Lung (tissue), 12 donors: Measurements from ENCODE around the gene SPP1. TPM values are rescaled to one million over a fixed set of nuclear protein-coding genes. Genes with fewer than 3 reads are reported as not detected.
"Not testable (repeated sequence)": the region's sequence is repeated elsewhere in the genome, so short reads cannot be mapped to it uniquely, and the experiment has no call there.

Experiments
- ATAC-seq: fragments of 200-7000 bp; cut with Tn5 transposase; one replicate; pipeline ENCODE4 v1.9.1; 2020; ENCODE audit warnings: moderate number of reproducible peaks; ENCODE audit not compliant: insufficient read depth, low FRiP score
- DNase-seq, 3 donors: peaks; one replicate each; pipeline ENCODE4 v3.0.0-alpha.2; 2013 to 2017
- H3K27ac ChIP-seq, 2 donors: one replicate each; pipeline ENCODE4 v1.5.1; 2013; ENCODE audit warnings: mild to moderate bottlenecking in 2 of 2, moderate library complexity in 2 of 2, control low read depth in 1 of 2, inconsistent platforms in 1 of 2, low read depth in 1 of 2, low read length in 1 of 2
- H3K27me3 ChIP-seq, 3 donors: one replicate each; pipeline ENCODE4 v1.5.1; 2013; ENCODE audit warnings: low read length in 2 of 3; ENCODE audit not compliant: control insufficient read depth in 3 of 3, insufficient read depth in 3 of 3
- H3K36me3 ChIP-seq, 4 donors: one replicate each; pipeline ENCODE4 v1.5.1; 2013; ENCODE audit warnings: low read length in 4 of 4, mild to moderate bottlenecking in 1 of 4, moderate library complexity in 1 of 4; ENCODE audit not compliant: control insufficient read depth in 4 of 4, insufficient read depth in 4 of 4
- H3K4me1 ChIP-seq, 5 donors: one replicate each; pipeline ENCODE4 v1.5.1; 2013; ENCODE audit warnings: low read length in 5 of 5, mild to moderate bottlenecking in 2 of 5, moderate library complexity in 1 of 5; ENCODE audit not compliant: control insufficient read depth in 5 of 5, insufficient read depth in 5 of 5
- H3K4me3 ChIP-seq: one replicate; pipeline ENCODE4 v1.5.1; 2013; ENCODE audit warnings: mild to moderate bottlenecking, control low read depth, moderate library complexity
- H3K9ac ChIP-seq, 2 donors: one replicate each; pipeline ENCODE4 v1.5.1; 2013; ENCODE audit warnings: low read length in 2 of 2, control low read depth in 1 of 2; ENCODE audit not compliant: insufficient read depth in 1 of 2
- H3K9me3 ChIP-seq, 4 donors: one replicate each; pipeline ENCODE4 v1.5.1; 2013; ENCODE audit warnings: low read length in 3 of 4, mild to moderate bottlenecking in 1 of 4, moderate library complexity in 1 of 4; ENCODE audit not compliant: control insufficient read depth in 4 of 4, insufficient read depth in 3 of 4
- WGBS, 2 donors: extraction: QIAGEN DNeasy Blood & Tissue Kit; methylation state at CpG; one replicate each; pipeline ENCODE4 v1.1.7; 2013; 5-methylcytosine and 5-hydroxymethylcytosine counted together
- polyA plus RNA-seq, 2 donors: library from polyadenylated mRNA; stranded (reverse); fragments of 200-250 nt; gene quantifications; one replicate each; pipeline ENCODE4 v1.2.1, GENCODE V29; 2013
- total RNA-seq, 2 donors: library from RNA; depleted of rRNA in 1 of 2; stranded (reverse); fragments of >200 nt in 1 of 2; gene quantifications; one replicate each; pipeline ENCODE4 v1.2.1, GENCODE V29; 2014 to 2021
- TF ChIP-seq, protein P1 (sequence below): IDR thresholded peaks from 2 replicates; pipeline ENCODE4 v1.5.1; 2012; ENCODE audit warnings: mild to moderate bottlenecking; ENCODE audit errors: control extremely low read depth, extremely low read depth
- donor health status: control.
- donor health status: control.
- donor health status: Bipolar disorder and iron deficiency.
- donor health status: healthy.
- donor health status: DM: yes; HTN: yes; CAD: no.

The SPP1 gene
- total and polyA plus RNA-seq, 4 donors: 5.4 to 433 (median 112) TPM

DNA sequence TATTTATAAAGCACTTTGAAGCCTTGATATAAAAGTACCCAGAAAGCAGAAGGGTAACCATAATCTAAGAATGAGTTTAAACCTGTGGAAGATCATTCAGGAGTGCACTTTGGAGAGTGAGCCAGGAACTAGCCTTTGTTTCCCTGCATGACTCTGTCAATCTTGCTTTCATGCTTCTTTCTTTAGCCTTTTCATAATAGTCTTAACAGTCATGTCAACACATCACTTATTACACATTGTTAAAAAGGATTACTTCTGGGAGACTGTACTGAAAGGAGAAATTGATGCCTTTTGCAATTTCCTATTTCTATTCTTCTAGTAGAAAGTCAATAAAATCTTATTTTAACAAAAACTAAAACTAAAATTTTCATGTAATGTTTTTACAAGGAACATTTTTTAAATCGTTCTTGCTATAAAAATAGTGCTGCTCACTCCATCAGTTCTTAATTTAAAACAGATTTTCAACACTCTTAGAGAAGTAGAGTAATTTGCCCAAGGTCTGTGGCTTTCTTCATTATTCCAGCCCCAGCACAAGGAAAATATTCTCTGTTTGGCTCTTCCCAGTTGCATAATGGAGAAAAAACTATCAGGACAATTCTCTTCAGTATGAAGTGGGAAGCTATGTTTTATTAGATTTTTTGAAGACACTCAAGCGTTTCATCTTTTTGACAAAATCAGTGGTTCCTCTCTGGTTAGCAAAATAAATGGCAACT is 35.4 kb upstream of the SPP1 start:
- Histone ChIP-seq H3K9ac (no peak overlapping the region), H3K36me3 (no peaks in the 10 kb centered on the region), H3K9me3 (no peaks in the 10 kb centered on the region), H3K4me1 (no peaks in the 10 kb centered on the region), H3K27me3 (no peaks in the 10 kb centered on the region), H3K27ac (no peak overlapping the region), H3K4me3 (no peak overlapping the region)
- DNase-seq (no peak), ATAC-seq (no peak)
- 85 to 94% methylated on average over 2 of the region's 2 CpGs for WGBS, 2 donors
- TF ChIP-seq, protein P1, sequence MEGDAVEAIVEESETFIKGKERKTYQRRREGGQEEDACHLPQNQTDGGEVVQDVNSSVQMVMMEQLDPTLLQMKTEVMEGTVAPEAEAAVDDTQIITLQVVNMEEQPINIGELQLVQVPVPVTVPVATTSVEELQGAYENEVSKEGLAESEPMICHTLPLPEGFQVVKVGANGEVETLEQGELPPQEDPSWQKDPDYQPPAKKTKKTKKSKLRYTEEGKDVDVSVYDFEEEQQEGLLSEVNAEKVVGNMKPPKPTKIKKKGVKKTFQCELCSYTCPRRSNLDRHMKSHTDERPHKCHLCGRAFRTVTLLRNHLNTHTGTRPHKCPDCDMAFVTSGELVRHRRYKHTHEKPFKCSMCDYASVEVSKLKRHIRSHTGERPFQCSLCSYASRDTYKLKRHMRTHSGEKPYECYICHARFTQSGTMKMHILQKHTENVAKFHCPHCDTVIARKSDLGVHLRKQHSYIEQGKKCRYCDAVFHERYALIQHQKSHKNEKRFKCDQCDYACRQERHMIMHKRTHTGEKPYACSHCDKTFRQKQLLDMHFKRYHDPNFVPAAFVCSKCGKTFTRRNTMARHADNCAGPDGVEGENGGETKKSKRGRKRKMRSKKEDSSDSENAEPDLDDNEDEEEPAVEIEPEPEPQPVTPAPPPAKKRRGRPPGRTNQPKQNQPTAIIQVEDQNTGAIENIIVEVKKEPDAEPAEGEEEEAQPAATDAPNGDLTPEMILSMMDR: no peak

DNA sequence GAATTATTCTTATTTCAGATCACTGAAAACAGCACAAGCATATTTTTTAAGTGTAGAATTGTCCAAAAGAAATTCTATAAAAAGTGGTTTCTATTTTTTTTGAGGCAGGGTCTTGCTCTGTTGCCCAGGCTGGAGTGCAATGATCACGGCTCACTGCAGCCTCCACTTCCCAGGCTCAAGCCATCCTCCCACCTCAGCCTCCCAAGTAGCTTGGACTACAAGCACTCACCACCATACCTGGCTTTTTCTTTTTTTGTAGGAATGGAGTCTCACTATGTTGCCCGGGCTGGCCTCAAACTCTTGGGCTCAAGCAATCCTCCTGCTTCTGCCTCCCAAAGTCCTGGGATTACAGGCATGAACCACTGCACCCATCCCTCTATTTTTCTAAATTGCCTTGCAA is 34.7 kb upstream of the SPP1 start:
- H3K27me3 ChIP-seq, ATAC-seq, H3K27ac ChIP-seq, H3K9ac ChIP-seq, H3K4me1 ChIP-seq, H3K9me3 ChIP-seq, H3K4me3 ChIP-seq, H3K36me3 ChIP-seq, DNase-seq: not testable (repeated sequence)
- 94 to 100% methylated on average over 2 of the region's 2 CpGs for WGBS, 2 donors

DNA sequence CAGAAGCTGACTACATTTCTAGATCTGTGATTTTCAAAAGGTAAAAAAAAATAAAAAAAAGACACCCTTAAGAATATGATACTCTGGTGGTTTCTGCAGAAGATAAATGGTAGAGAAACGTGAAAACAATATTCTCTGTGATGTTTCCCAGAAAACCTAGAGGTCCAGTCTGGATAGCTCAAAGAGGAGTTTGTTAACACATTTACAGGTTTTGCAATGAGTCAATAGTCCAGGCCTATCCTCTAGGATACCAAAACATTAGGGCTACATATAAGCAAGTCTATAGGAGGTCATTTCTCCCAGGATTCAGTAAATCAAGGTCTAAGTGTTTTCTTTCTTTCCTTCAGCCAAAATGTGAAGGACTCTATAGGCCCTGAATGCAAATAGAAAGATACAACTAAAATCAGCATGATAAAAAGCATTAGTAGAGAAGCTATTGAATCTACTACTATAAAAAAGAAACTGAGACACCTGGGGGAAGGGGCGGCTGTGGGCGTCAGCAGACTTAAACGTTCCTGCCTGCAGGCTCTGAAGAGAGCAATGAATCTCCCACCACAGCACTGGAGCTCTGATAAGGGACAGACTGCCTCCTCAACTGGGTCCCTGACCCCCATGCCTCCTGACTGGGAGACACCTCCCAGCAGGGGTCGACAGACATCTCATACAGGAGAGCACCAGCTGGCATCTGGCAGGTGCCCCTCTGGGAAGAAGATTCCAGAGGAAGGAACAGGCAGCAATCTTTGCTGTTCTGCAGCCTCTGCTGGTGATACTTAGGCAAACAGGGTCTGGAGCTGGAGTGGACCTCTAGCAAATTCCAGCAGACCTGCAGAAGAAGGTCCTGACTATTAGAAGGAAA is 33.7 kb upstream of the SPP1 start:
- Histone ChIP-seq H3K4me1 (no peaks in the 10 kb centered on the region), H3K36me3 (no peaks in the 10 kb centered on the region), H3K4me3 (no peak overlapping the region), H3K9ac (no peak overlapping the region), H3K27ac (no peak overlapping the region), H3K9me3 (no peaks in the 10 kb centered on the region), H3K27me3 (no peaks in the 10 kb centered on the region)
- TF ChIP-seq, protein P1: no peak
- WGBS, 2 donors: 73 to 81% methylated on average over 5 of the region's 5 CpGs
- no peak for ATAC-seq
- DNase-seq: no peak

DNA sequence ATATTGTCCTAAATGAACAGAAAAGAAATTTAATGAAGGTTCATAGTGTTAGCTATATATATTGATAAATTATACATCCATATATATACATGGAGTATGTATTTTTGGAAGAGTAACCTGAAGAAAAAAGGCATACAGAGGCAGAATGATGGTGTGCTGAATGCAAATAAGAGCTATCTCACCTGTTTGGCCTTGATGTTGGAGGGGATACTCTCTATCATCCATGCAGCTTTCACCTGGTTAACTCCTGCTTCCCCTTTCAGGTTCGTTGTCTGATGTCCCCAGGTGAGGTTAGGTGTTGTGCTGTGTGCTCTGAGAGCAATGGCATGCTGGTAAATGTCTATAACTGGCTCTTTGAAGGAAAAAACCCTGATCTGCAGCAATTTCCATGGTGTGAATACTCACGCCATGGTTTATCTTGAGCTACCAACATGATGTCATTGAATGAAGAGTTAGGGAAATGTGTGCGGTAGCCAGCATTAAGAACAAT is 31.8 kb upstream of the SPP1 start:
- H3K27me3 ChIP-seq: no peaks in the 10 kb centered on the region
- ATAC-seq (no peak), DNase-seq (no peak)
- H3K4me3 ChIP-seq: no peak overlapping the region
- H3K9me3 ChIP-seq: no peaks in the 10 kb centered on the region
- TF ChIP-seq, protein P1: no peak
- no peaks in the 10 kb centered on the region for H3K4me1 ChIP-seq
- H3K36me3 ChIP-seq: no peaks in the 10 kb centered on the region
- H3K27ac ChIP-seq: no peak overlapping the region
- no peak overlapping the region for H3K9ac ChIP-seq
- 82 to 92% methylated on average over 3 of the region's 3 CpGs for WGBS, 2 donors
